Endothelial cell (in vitro differentiated cells): ENCODE measurements around the gene TUBB. TPM values are rescaled to one million over a fixed set of nuclear protein-coding genes. Genes with fewer than 3 reads are reported as not detected.

ENCODE experiments used
- DNase-seq: peaks from one replicate; pipeline ENCODE4 v3.0.0; 2021; ENCODE audit warnings: low spot score
- H3K27ac Mint-ChIP-seq: one replicate; pipeline ENCODE4 v1.8.0; 2021; ENCODE audit warnings: mixed read lengths, inconsistent platforms; ENCODE audit not compliant: unreplicated experiment
- H3K27me3 Mint-ChIP-seq: one replicate; pipeline ENCODE4 v1.8.0; 2021; ENCODE audit warnings: mild to moderate bottlenecking, moderate library complexity, mixed read lengths, inconsistent platforms; ENCODE audit not compliant: unreplicated experiment
- H3K36me3 Mint-ChIP-seq: one replicate; pipeline ENCODE4 v1.8.0; 2021; ENCODE audit warnings: mild to moderate bottlenecking, low read depth, mixed read lengths, inconsistent platforms; ENCODE audit not compliant: unreplicated experiment
- H3K4me1 Mint-ChIP-seq: one replicate; pipeline ENCODE4 v1.8.0; 2021; ENCODE audit warnings: mild to moderate bottlenecking, mixed read lengths, inconsistent platforms; ENCODE audit not compliant: unreplicated experiment
- H3K4me3 Mint-ChIP-seq: one replicate; pipeline ENCODE4 v1.8.0; 2021; ENCODE audit warnings: mild to moderate bottlenecking, mixed read lengths, inconsistent platforms; ENCODE audit not compliant: unreplicated experiment
- H3K9me3 Mint-ChIP-seq: one replicate; pipeline ENCODE4 v1.8.0; 2021; ENCODE audit warnings: mixed read lengths, inconsistent platforms; ENCODE audit not compliant: unreplicated experiment
- total RNA-seq: library from RNA; stranded (reverse); fragmentation: NEBNext Ultra II Directional; extraction: Animal tissue kit (Norgen Biotek cat#: 25700); gene quantifications from one replicate; pipeline ENCODE4 v1.2.1, GENCODE V29; 2021; ENCODE audit not compliant: unreplicated experiment
- TF ChIP-seq, protein P1 (sequence below): fragments of 200-600 bp; sonication (generic); IDR thresholded peaks from one replicate; pipeline ENCODE4 v1.5.0; 2021; ENCODE audit warnings: antibody characterized with exemption; ENCODE audit not compliant: unreplicated experiment

TUBB gene
- total RNA-seq, 1 donor from 2014 or later = 1,094 TPM

DNA sequence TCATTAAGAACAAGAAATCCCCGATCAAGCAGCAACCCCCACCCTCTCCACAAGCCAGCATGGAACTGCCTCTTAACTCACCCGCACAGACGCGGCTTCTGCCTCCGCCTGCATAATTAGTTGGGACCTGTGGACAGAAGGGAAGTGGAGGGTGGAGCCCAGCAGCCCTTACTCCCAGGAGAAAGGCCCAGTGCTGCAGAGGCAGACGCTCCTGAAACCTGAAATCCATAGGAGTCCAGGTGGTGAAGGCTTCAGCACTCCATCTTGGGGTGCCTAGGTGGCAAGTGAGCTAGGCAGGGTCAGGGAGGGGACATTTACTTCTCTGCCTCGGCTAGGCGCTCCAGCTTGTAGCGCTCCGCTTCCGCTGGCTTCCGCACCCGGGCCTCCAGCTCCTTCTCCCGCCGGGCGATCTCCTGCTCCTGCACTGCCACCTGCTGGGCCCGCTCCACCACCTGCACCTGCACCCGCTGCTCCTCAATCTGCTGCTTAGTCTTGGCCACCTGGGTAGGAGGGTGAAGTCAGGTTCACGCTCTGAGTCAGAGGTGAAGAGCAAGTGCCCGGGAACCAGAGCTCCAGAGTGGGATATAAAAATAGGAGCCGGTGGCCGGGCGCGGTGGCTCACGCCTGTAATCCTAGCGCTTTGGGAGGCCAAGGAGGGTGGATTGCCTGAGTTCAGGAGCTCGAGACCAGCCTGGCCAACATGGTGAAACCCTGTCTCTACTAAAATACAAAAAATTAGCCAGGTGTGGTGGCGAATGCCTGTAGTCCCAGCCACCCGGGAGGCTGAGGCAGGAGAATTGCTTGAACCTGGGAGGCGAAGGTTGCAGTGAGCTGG is 10.7 kb downstream of the TUBB start:
- H3K27ac Mint-ChIP-seq = no peak overlapping the region
- no peaks in the 10 kb centered on the region for H3K9me3 Mint-ChIP-seq
- H3K4me1 Mint-ChIP-seq = peaks cover 3% of the 10 kb centered on the region
- H3K4me3 Mint-ChIP-seq = no peak overlapping the region
- TF ChIP-seq, protein P1, sequence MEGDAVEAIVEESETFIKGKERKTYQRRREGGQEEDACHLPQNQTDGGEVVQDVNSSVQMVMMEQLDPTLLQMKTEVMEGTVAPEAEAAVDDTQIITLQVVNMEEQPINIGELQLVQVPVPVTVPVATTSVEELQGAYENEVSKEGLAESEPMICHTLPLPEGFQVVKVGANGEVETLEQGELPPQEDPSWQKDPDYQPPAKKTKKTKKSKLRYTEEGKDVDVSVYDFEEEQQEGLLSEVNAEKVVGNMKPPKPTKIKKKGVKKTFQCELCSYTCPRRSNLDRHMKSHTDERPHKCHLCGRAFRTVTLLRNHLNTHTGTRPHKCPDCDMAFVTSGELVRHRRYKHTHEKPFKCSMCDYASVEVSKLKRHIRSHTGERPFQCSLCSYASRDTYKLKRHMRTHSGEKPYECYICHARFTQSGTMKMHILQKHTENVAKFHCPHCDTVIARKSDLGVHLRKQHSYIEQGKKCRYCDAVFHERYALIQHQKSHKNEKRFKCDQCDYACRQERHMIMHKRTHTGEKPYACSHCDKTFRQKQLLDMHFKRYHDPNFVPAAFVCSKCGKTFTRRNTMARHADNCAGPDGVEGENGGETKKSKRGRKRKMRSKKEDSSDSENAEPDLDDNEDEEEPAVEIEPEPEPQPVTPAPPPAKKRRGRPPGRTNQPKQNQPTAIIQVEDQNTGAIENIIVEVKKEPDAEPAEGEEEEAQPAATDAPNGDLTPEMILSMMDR = no peak
- DNase-seq = peak; percentile 64
- H3K27me3 Mint-ChIP-seq = peaks cover 4% of the 10 kb centered on the region
- H3K36me3 Mint-ChIP-seq = peaks cover 23% of the 10 kb centered on the region

DNA sequence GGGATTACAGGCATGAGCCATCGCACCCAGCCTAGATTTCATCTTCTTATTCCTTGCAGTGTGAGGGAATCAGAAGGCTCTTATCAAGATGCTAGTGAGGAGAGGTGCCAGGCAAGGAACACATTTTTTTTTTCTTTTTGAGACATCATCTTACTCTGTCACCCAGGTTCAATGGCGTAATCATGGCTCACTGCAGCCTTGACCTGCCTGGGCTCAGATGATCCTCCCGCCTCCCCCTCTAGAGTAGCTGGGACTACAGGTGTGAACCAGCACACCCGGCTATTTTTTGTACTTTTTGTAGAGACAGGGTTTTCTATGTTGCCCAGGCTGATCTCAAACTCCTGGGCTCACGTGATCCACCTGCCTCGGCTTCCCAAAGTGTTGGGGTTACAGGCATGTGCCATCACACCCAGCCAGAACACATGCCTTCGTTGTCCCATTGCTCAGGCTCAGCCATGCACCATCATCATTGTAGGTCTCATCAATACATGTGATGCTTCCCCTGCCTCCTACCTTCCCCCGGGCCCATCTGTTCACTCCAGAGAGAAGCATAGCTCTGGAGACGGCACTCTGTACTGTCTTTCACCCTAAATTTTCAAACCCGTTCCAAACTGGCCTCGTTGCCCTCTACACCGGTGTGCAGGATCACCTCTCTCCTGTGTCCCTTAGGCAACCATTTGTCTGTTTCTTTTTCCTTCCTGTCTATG is 12.2 kb downstream of the TUBB start:
- H3K27ac Mint-ChIP-seq = no peak overlapping the region
- peaks cover 6% of the 10 kb centered on the region for H3K27me3 Mint-ChIP-seq
- H3K4me1 Mint-ChIP-seq = peaks cover 8% of the 10 kb centered on the region
- H3K9me3 Mint-ChIP-seq = no peaks in the 10 kb centered on the region
- H3K4me3 Mint-ChIP-seq = peak overlapping the region; percentile 37
- peaks cover 29% of the 10 kb centered on the region for H3K36me3 Mint-ChIP-seq
- TF ChIP-seq, protein P1 = no peak
- no peak for DNase-seq

DNA sequence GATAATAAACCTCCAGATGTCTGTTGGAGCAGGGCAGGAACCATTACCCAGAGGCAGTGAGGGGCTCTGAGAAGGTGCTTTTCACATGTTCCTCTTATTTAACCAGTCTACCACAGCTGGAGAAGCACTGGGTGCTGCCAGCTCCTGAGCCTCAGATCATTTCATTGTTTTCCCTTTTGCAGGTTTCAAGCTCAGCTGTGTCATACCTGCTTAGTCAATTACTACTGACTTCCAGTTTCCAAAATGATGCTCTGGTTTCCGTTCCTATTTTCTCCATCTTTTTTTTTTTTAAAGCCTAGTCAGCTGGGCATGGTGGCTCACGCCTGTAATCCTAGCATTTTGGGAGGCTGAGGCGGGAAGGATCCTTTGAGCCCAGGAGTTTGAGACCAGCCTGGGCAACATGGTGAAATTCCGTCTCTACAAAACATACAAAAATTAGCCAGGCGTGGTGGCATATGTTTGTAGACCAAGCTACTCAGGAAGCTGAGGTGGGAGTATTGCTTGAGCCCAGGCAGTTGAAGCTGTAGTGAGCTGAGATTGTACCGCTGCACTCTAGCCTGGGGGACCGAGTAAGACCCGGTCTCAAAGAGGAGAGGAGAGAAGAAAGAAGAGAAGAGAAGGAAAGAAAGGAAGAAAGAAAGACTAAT is 15.6 kb downstream of the TUBB start:
- peaks cover 22% of the 10 kb centered on the region for H3K4me1 Mint-ChIP-seq
- TF ChIP-seq, protein P1 = no peak
- no peak overlapping the region for H3K27ac Mint-ChIP-seq
- DNase-seq = no peak
- H3K4me3 Mint-ChIP-seq = no peak overlapping the region
- H3K27me3 Mint-ChIP-seq = peaks cover 3% of the 10 kb centered on the region
- H3K9me3 Mint-ChIP-seq = no peaks in the 10 kb centered on the region
- peaks cover 38% of the 10 kb centered on the region for H3K36me3 Mint-ChIP-seq

DNA sequence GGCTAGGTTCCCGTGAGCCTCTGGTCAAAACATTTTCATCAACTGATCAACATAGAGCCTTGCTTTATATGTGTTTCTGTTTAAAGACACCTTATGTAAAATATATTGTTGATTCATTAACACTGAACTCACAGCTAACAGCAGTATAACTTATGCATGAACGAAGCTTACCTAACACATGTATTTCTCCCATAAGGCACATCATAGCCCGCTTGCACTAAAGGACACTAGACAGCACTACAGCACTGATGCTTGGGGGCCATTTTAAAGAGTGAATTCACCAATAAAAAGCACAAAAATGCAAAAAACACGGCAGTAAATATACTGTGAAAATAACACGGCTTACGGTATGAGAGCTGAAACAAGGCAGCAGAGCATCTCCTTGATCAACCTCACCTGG is 18.4 kb downstream of the TUBB start:
- H3K27ac Mint-ChIP-seq = no peak overlapping the region
- peaks cover 38% of the 10 kb centered on the region for H3K4me1 Mint-ChIP-seq
- H3K4me3 Mint-ChIP-seq = peak overlapping the region; percentile 51
- no peak for DNase-seq
- peaks cover 41% of the 10 kb centered on the region for H3K36me3 Mint-ChIP-seq
- TF ChIP-seq, protein P1 = no peak
- H3K9me3 Mint-ChIP-seq = no peaks in the 10 kb centered on the region
- H3K27me3 Mint-ChIP-seq = peaks cover 3% of the 10 kb centered on the region
